Liver (tissue), 9 donors: ENCODE measurements around the gene NPL. TPM values are rescaled to one million over a fixed set of nuclear protein-coding genes. Genes with fewer than 3 reads are reported as not detected.

Source experiments
- DNase-seq: peaks from one replicate; pipeline ENCODE4 v3.0.0-alpha.2; 2017; ENCODE audit warnings: low spot score
- H3K27ac ChIP-seq, 2 donors: one replicate each; pipeline ENCODE4 v1.7.0; 2013; ENCODE audit warnings: inconsistent platforms in 2 of 2, low read length in 2 of 2, control low read depth in 1 of 2, low read depth in 1 of 2, mild to moderate bottlenecking in 1 of 2
- H3K27me3 ChIP-seq, 4 donors: one replicate each; pipeline versions ENCODE4 v1.6.1 to v1.7.0; 2013; ENCODE audit warnings: low read length in 3 of 4, inconsistent platforms in 1 of 4, mild to moderate bottlenecking in 1 of 4, moderate library complexity in 1 of 4; ENCODE audit not compliant: control insufficient read depth in 4 of 4, insufficient read depth in 4 of 4
- H3K36me3 ChIP-seq, 4 donors: one replicate each; pipeline versions ENCODE4 v1.6.1 to v1.7.0; 2013; ENCODE audit warnings: low read length in 3 of 4, mild to moderate bottlenecking in 3 of 4, low read depth in 1 of 4, moderate library complexity in 1 of 4; ENCODE audit not compliant: control insufficient read depth in 4 of 4, insufficient read depth in 3 of 4
- H3K4me1 ChIP-seq, 4 donors: one replicate each; pipeline versions ENCODE4 v1.6.1 to v1.7.0; 2013; ENCODE audit warnings: low read length in 3 of 4, mild to moderate bottlenecking in 3 of 4, moderate library complexity in 1 of 4; ENCODE audit not compliant: control insufficient read depth in 4 of 4, insufficient read depth in 4 of 4
- H3K4me3 ChIP-seq, 3 donors: one replicate each; pipeline versions ENCODE4 v1.6.1 to v1.7.0; 2013; ENCODE audit warnings: low read length in 3 of 3, control low read depth in 1 of 3, low read depth in 1 of 3, mild to moderate bottlenecking in 1 of 3
- H3K9ac ChIP-seq, 2 donors: one replicate each; pipeline ENCODE4 v1.7.0; 2013; ENCODE audit warnings: low read length in 2 of 2, mild to moderate bottlenecking in 2 of 2, moderate library complexity in 2 of 2, control low read depth in 1 of 2, low read depth in 1 of 2
- H3K9me3 ChIP-seq, 4 donors: one replicate each; pipeline versions ENCODE4 v1.6.1 to v1.7.0; 2013; ENCODE audit warnings: low read length in 3 of 4; ENCODE audit not compliant: control insufficient read depth in 4 of 4
- CTCF ChIP-seq: fragments of 150-350 bp; IDR thresholded peaks from 2 replicates; pipeline ENCODE4 v1.5.1; 2017; ENCODE audit warnings: improper control_type of control experiment, low read depth, low read length; ENCODE audit not compliant: missing input control
- EGR1 ChIP-seq, 2 donors: IDR thresholded peaks; 2 replicates each; pipeline ENCODE4 v1.6.1; 2016 to 2018; ENCODE audit warnings: antibody characterized with exemption in 2 of 2, low read depth in 2 of 2
- FOXA1 ChIP-seq: IDR thresholded peaks from 2 replicates; pipeline ENCODE4 v1.6.1; 2016; ENCODE audit warnings: antibody characterized with exemption
- FOXA2 ChIP-seq: IDR thresholded peaks from 2 replicates; pipeline ENCODE4 v1.6.1; 2016; ENCODE audit warnings: antibody characterized with exemption
- GABPA ChIP-seq, 2 donors: IDR thresholded peaks in 1 of 2; conservative IDR thresholded peaks in 1 of 2; 2 replicates each; pipeline ENCODE4 v1.6.1; 2016; ENCODE audit warnings: antibody characterized with exemption in 2 of 2, mild to moderate bottlenecking in 1 of 2, moderate library complexity in 1 of 2
- HNF4A ChIP-seq, 2 donors: conservative IDR thresholded peaks; 2 replicates each; pipeline ENCODE4 v1.6.1; 2016; ENCODE audit warnings: antibody characterized with exemption in 2 of 2, mild to moderate bottlenecking in 2 of 2
- HNF4G ChIP-seq: IDR thresholded peaks from 2 replicates; pipeline ENCODE4 v1.6.1; 2016; ENCODE audit warnings: antibody characterized with exemption
- JUND ChIP-seq, 2 donors: IDR thresholded peaks; 2 replicates each; pipeline ENCODE4 v1.6.1; 2016; ENCODE audit warnings: antibody characterized with exemption in 2 of 2
- NR2F2 ChIP-seq: IDR thresholded peaks from 2 replicates; pipeline ENCODE4 v1.6.1; 2016; ENCODE audit warnings: antibody characterized with exemption
- RAD21 ChIP-seq, 2 donors: IDR thresholded peaks; 2 replicates each; pipeline ENCODE4 v1.6.1; 2016; ENCODE audit warnings: antibody characterized with exemption in 2 of 2, mild to moderate bottlenecking in 2 of 2
- REST ChIP-seq: IDR thresholded peaks from 2 replicates; pipeline ENCODE4 v1.6.1; 2016; ENCODE audit warnings: antibody characterized with exemption, mild to moderate bottlenecking
- RXRA ChIP-seq, 2 donors: IDR thresholded peaks; 2 replicates each; pipeline ENCODE4 v1.6.1; 2017 to 2018; ENCODE audit warnings: antibody characterized with exemption in 2 of 2, mild to moderate bottlenecking in 1 of 2
- SP1 ChIP-seq: IDR thresholded peaks from 2 replicates; pipeline ENCODE4 v1.6.1; 2018; ENCODE audit warnings: antibody characterized with exemption, mild to moderate bottlenecking
- TAF1 ChIP-seq: conservative IDR thresholded peaks from 2 replicates; pipeline ENCODE4 v1.6.1; 2016; ENCODE audit warnings: antibody characterized with exemption, mild to moderate bottlenecking
- YY1 ChIP-seq: IDR thresholded peaks from 2 replicates; pipeline ENCODE4 v1.6.1; 2016; ENCODE audit warnings: antibody characterized with exemption, mild to moderate bottlenecking
- WGBS: extraction: QIAGEN DNeasy Blood & Tissue Kit; methylation state at CpG from one replicate; pipeline ENCODE4 v1.1.7; 2013; 5-methylcytosine and 5-hydroxymethylcytosine counted together
- polyA plus RNA-seq, 2 donors: library from polyadenylated mRNA; stranded (reverse) in 1 of 2; unstranded in 1 of 2; fragments of 200-250 nt in 1 of 2; fragments of >200 nt in 1 of 2; fragmentation: Nextera tagmentation in 1 of 2; extraction: Ambion mirVana in 1 of 2; gene quantifications; one replicate each; pipeline versions ENCODE4 v1.2.1 to v1.2.3, GENCODE V29; 2013 to 2015
- total RNA-seq, 2 donors: library from RNA; depleted of rRNA; stranded (reverse); fragments of >200 nt; gene quantifications; one replicate each; pipeline ENCODE4 v1.2.3, GENCODE V29; 2014
- TF ChIP-seq, protein P1 (sequence below): IDR thresholded peaks from 2 replicates; pipeline ENCODE4 v1.6.1; 2016; ENCODE audit warnings: antibody characterized with exemption
- TF ChIP-seq, protein P2 (sequence below): IDR thresholded peaks from 2 replicates; pipeline ENCODE4 v1.6.1; 2016; ENCODE audit warnings: antibody characterized with exemption
- TF ChIP-seq, protein P3 (sequence below): IDR thresholded peaks from 2 replicates; pipeline ENCODE4 v1.6.1; 2016; ENCODE audit warnings: antibody characterized with exemption
- donor health status: healthy.
- donor health status: healthy.
- donor health status: healthy.
- donor health status: healthy.
- donor health status: healthy.

Gene NPL
- total and polyA plus RNA-seq, 4 donors = 8.5 to 47.3 (median 15.9) TPM

DNA sequence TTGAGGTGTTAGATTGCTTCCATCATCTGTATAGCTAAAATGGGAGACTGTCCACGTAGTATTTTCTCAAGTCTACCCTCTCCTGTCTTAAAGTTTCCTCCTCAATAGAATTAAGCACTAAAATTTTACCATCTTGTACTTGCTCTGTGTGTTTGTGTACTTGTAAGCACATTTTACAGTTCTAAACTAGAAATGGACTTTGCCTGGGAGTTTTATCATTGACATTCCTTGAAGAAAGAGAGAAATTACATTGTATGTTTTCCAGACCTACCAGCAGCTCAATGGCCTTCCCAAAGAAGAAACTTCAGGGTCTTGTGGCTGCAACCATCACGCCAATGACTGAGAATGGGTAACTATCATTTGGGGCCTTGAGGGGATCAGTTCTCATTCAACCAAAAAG, 4.5 kb downstream of the NPL start:
- Histone ChIP-seq H3K4me1 (peaks cover 3 to 18% (median 4%) of the 10 kb centered on the region in 4 donors), H3K36me3 (no peaks in the 10 kb centered on the region), H3K9ac (no peak overlapping the region), H3K27me3 (no peaks in the 10 kb centered on the region), H3K9me3 (no peaks in the 10 kb centered on the region), H3K4me3 (no peak overlapping the region), H3K27ac (peak overlapping the region; percentile 29 to 74)
- DNase-seq = no peak
- TF ChIP-seq HNF4A (conservative IDR thresholded peaks at IDR 0.05) = no peak
- 89% methylated on average over 2 of the region's 2 CpGs for WGBS

DNA sequence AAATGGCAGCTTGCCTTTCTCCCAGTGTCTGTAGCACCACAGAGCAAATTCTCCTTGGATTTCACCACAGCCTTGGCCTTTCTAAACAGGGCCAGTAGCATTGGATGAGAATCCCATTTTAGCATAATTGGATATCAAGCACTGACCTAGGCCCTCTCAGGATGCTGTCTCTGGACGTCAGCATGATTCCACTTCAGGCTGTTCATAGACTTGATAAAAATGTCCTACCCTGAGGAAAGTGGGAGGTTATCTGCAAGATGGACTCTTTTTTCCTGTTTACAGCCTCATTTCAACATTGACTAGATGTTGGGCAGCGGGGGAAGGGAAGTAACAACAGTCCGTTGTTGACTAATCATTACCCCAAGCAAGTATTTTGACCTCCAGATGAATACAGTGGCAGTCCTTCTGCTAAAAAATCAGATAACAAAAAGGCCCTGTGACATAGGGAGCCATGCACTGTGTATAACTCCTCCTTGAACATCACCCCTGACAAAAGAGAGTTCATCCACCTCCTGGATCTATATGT, 5.2 kb downstream of the NPL start:
- Histone ChIP-seq H3K9ac (no peak overlapping the region), H3K9me3 (no peaks in the 10 kb centered on the region), H3K27ac (peak overlapping the region; percentile 29 to 74), H3K4me3 (no peak overlapping the region), H3K36me3 (no peaks in the 10 kb centered on the region), H3K4me1 (peaks cover 2 to 16% (median 4%) of the 10 kb centered on the region in 4 donors), H3K27me3 (no peaks in the 10 kb centered on the region)
- TF ChIP-seq CTCF (no peak), FOXA1 (no peak), YY1 (peak; percentile 73), REST (peak; percentile 24), HNF4A (conservative IDR thresholded peaks at IDR 0.05) (peak; percentile 38 to 59), JUND (IDR thresholded peaks at IDR 0.05) (peak in 1 of 2 donors; percentile 9), NR2F2 (peak; percentile 70), SP1 (peak; percentile 67), EGR1 (IDR thresholded peaks at IDR 0.05; ENCODE audit: low read depth in 2 of 2) (no peak), RAD21 (IDR thresholded peaks at IDR 0.05) (peak in 1 of 2 donors; percentile 28), RXRA (IDR thresholded peaks at IDR 0.05) (peak; percentile 46 to 75), HNF4G (no peak), FOXA2 (peak; percentile 58), GABPA (IDR thresholded peaks at IDR 0.05 in 1 of 2, conservative IDR thresholded peaks at IDR 0.05 in 1 of 2) (no peak), TAF1 (no peak)
- TF ChIP-seq, protein P1, sequence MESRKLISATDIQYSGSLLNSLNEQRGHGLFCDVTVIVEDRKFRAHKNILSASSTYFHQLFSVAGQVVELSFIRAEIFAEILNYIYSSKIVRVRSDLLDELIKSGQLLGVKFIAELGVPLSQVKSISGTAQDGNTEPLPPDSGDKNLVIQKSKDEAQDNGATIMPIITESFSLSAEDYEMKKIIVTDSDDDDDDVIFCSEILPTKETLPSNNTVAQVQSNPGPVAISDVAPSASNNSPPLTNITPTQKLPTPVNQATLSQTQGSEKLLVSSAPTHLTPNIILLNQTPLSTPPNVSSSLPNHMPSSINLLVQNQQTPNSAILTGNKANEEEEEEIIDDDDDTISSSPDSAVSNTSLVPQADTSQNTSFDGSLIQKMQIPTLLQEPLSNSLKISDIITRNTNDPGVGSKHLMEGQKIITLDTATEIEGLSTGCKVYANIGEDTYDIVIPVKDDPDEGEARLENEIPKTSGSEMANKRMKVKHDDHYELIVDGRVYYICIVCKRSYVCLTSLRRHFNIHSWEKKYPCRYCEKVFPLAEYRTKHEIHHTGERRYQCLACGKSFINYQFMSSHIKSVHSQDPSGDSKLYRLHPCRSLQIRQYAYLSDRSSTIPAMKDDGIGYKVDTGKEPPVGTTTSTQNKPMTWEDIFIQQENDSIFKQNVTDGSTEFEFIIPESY = no peak
- TF ChIP-seq, protein P2, sequence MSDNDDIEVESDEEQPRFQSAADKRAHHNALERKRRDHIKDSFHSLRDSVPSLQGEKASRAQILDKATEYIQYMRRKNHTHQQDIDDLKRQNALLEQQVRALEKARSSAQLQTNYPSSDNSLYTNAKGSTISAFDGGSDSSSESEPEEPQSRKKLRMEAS = peak; percentile 17
- TF ChIP-seq, protein P3, sequence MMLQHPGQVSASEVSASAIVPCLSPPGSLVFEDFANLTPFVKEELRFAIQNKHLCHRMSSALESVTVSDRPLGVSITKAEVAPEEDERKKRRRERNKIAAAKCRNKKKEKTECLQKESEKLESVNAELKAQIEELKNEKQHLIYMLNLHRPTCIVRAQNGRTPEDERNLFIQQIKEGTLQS = peak; percentile 26
- WGBS = 44% methylated on average over 3 of the region's 3 CpGs
- DNase-seq = no peak
